GM19467 (cell line): Measurements from ENCODE around the gene ADCK2.
"Not testable (repeated sequence)": the region's sequence is repeated elsewhere in the genome, so short reads cannot be mapped to it uniquely, and the experiment has no call there.

Experiments
- ATAC-seq: cut with Tn5 transposase; IDR thresholded peaks from one replicate; pipeline ENCODE4 v1.9.1; 2021; ENCODE audit warnings: mild to moderate bottlenecking, moderate library complexity; ENCODE audit not compliant: unreplicated experiment

ADCK2 gene

GRCh38 chr7:140673063-140673773 lies 473 bp downstream of the ADCK2 start:
- ATAC-seq = peak; percentile 34

GRCh38 chr7:140673774-140674155 lies 1.0 kb downstream of the ADCK2 start:
- no peak for ATAC-seq

- no peak for ATAC-seq
These were observed 1.6 kb downstream of the ADCK2 start for GRCh38 chr7:140674356-140674800.

GRCh38 chr7:140674899-140675701 lies 2.4 kb downstream of the ADCK2 start:
- ATAC-seq = no peak

GRCh38 chr7:140675726-140676125 lies 3.0 kb downstream of the ADCK2 start:
- ATAC-seq = no peak

- ATAC-seq = peak; percentile 43
These were observed 3.6 kb downstream of the ADCK2 start for GRCh38 chr7:140676306-140676705.

GRCh38 chr7:140676956-140677355 lies 4.2 kb downstream of the ADCK2 start:
- not testable (repeated sequence) for ATAC-seq

GRCh38 chr7:140677496-140677895 lies 4.8 kb downstream of the ADCK2 start:
- no peak for ATAC-seq

- ATAC-seq = no peak
These were observed 5.5 kb downstream of the ADCK2 start for GRCh38 chr7:140678081-140678815.

GRCh38 chr7:140678816-140679130 lies 6.0 kb downstream of the ADCK2 start:
- ATAC-seq = no peak

GRCh38 chr7:140679186-140679585 lies 6.4 kb downstream of the ADCK2 start:
- no peak for ATAC-seq

GRCh38 chr7:140680886-140681285 lies 8.1 kb downstream of the ADCK2 start:
- no peak for ATAC-seq

GRCh38 chr7:140681766-140682165 lies 9.0 kb downstream of the ADCK2 start:
- ATAC-seq = no peak

- ATAC-seq = no peak
These were observed 10.9 kb downstream of the ADCK2 start for GRCh38 chr7:140683657-140684056.

- ATAC-seq = no peak
These were observed 11.6 kb downstream of the ADCK2 start for GRCh38 chr7:140684066-140684950.

- no peak for ATAC-seq
These were observed 12.8 kb downstream of the ADCK2 start for GRCh38 chr7:140685407-140686087.

GRCh38 chr7:140686921-140687320 lies 14.2 kb downstream of the ADCK2 start:
- ATAC-seq = no peak

GRCh38 chr7:140688341-140688740 lies 15.6 kb downstream of the ADCK2 start:
- no peak for ATAC-seq

- no peak for ATAC-seq
These were observed 16.7 kb downstream of the ADCK2 start for GRCh38 chr7:140689199-140690152.
